ENCODE data around the gene EME2. TPM values are rescaled to one million over a fixed set of nuclear protein-coding genes. Genes with fewer than 3 reads are reported as not detected.

The EME2 gene
- total and polyA plus RNA-seq, 2 experiments from 2014 or later = 4.1 to 15.0 TPM

DNA sequence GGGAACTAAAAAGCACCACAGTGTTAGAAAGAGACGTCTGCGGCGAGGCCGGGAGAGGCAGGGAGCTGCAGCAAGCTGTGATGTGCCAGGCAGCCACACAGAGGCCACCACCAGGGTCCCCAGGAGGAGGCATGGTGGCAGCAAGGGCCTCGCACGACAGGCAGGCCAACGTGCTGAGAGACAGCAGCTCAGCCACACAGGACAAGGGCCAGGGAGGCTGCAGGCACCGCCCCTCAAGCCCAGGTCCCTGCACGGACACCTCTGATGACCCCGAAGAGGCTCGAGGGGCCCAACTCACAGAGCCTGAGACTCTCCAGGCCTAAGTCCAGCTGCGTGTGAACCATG, 48.3 kb downstream of the EME2 start (continued):
- no peak for TF ChIP-seq ZNF462 (CRISPR knock-in tag; IDR thresholded peaks at IDR 0.05)
- TF ChIP-seq STAT1 (IDR thresholded peaks at IDR 0.05; ENCODE audit: unreplicated experiment) = no peak
- no peak for TF ChIP-seq ZNF331 (CRISPR knock-in tag; IDR thresholded peaks at IDR 0.05; ENCODE audit: low read depth)
- no peak for TF ChIP-seq ZNF114 (CRISPR knock-in tag; IDR thresholded peaks at IDR 0.05)

DNA sequence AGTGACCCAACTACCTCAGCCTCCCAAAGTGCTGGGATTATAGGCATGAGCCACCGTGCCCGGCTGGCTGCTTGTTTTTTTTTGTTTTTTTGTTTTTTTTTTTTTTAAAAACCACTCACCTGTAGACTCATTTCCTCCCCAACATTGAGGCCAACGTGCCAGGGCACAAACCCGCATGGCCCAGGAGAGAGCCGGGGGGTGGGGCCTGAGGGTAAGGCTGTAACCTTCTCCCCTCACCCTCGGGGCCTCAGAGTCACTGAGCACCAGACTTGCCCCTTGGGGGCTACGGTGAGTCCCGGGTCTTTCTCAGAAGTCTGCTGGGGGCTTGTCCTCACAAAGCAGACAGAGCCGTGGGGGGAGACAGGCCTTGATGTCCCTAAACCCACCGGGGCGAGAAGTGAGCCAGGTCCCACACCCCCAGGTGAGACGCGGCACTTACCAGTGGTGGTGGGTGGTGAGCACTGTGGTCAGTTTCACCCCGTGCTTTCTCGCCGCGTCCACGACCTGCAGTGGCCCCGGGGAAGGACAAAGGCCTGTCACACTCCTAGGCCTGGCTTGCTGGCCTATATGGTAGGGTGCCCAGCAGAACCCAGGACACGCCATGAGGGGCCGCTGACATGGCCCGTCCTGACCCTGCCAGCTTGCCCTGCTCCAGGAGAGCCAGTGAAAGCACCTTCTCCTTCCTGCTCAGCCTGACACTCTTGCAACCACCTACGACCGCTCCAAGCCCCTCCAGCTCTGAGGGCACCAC, 49.4 kb downstream of the EME2 start:
- peaks cover 6% of the 10 kb centered on the region; the same call in 1 of the 2 replicates for H3K79me2 ChIP-seq (replicated peaks; ENCODE audit: insufficient read depth)
- Mint-ChIP-seq H3K27ac (no peak overlapping the region), H3K36me3 (ENCODE audit: low read depth) (no peaks in the 10 kb centered on the region), H3K4me1 (no peaks in the 10 kb centered on the region; the same call in 2 of the 3 replicates), H3K4me3 (no peak overlapping the region), H3K27me3 (ENCODE audit: insufficient read depth, low read depth, poor library complexity) (peaks cover 8% of the 10 kb centered on the region), H3K9me3 (no peaks in the 10 kb centered on the region)
- no peak for TF ChIP-seq EZH2phosphoT487 (IDR thresholded peaks at IDR 0.05; ENCODE audit: unreplicated experiment)
- H3K4me3 ChIP-seq = no peak overlapping the region
- H3K4me1 ChIP-seq (ENCODE audit: insufficient read depth) = no peaks in the 10 kb centered on the region; the same call in 1 of the 2 replicates
- ATAC-seq (no peak), DNase-seq (ENCODE audit: low spot score) (no peak)
- H4K20me1 ChIP-seq (replicated peaks; ENCODE audit: insufficient read depth) = no peaks in the 10 kb centered on the region; the same call in 1 of the 2 replicates
- no peaks in the 10 kb centered on the region for H3K36me3 ChIP-seq (ENCODE audit: insufficient read depth)
- H3K9me2 ChIP-seq (ENCODE audit: insufficient read depth) = no peaks in the 10 kb centered on the region
- H3F3A ChIP-seq (replicated peaks; ENCODE audit: low read depth) = 0 out of 2 replicates have a peak, but pooled peaks cover 6% of the 10 kb centered on the region
- no peak overlapping the region for H3K27ac ChIP-seq (ENCODE audit: low read depth)
- no peaks in the 10 kb centered on the region for H3K27me3 ChIP-seq (ENCODE audit: insufficient read depth)
- H3K4me2 ChIP-seq = no peak overlapping the region
- H2AFZ ChIP-seq = no peak overlapping the region

Measured in GM23338 (cell line).